ENCODE results near the gene IL17D.

Gene IL17D

GRCh38 chr13:20720499-20720898 is 17.0 kb downstream of the IL17D start:
- TF ChIP-seq ZFX (IDR thresholded peaks at IDR 0.05; ENCODE audit: borderline replicate concordance) (no peak), CTCF (IDR thresholded peaks at IDR 0.05) (no peak)

GRCh38 chr13:20721058-20721453 is 17.6 kb downstream of the IL17D start:
- H3K27ac ChIP-seq = no peak overlapping the region
- TF ChIP-seq ZFX (IDR thresholded peaks at IDR 0.05; ENCODE audit: borderline replicate concordance) (no peak), CTCF (IDR thresholded peaks at IDR 0.05) (no peak)

More at GRCh38 chr13:20720499-20720898, 17.0 kb downstream of the IL17D start:
- no peak overlapping the region for H3K27ac ChIP-seq

GRCh38 chr13:20721454-20722357 is 18.2 kb downstream of the IL17D start:
- H3K27ac ChIP-seq = no peak overlapping the region
- TF ChIP-seq ZFX (IDR thresholded peaks at IDR 0.05; ENCODE audit: borderline replicate concordance) (no peak), CTCF (IDR thresholded peaks at IDR 0.05) (peak; percentile 23)

- TF ChIP-seq ZFX (IDR thresholded peaks at IDR 0.05; ENCODE audit: borderline replicate concordance) = no peak
- TF ChIP-seq CTCF (IDR thresholded peaks at IDR 0.05) = no peak
Measured at GRCh38 chr13:20727856-20728255, 24.4 kb downstream of the IL17D start.

GRCh38 chr13:20728579-20729311 is 25.2 kb downstream of the IL17D start:
- no peak overlapping the region for H3K27ac ChIP-seq
- TF ChIP-seq ZFX (IDR thresholded peaks at IDR 0.05; ENCODE audit: borderline replicate concordance) (no peak), CTCF (IDR thresholded peaks at IDR 0.05) (no peak)

More at GRCh38 chr13:20727856-20728255, 24.4 kb downstream of the IL17D start:
- H3K27ac ChIP-seq = no peak overlapping the region

GRCh38 chr13:20729633-20730585 is 26.4 kb downstream of the IL17D start:
- no peak overlapping the region for H3K27ac ChIP-seq
- TF ChIP-seq ZFX (IDR thresholded peaks at IDR 0.05; ENCODE audit: borderline replicate concordance) (no peak), CTCF (IDR thresholded peaks at IDR 0.05) (no peak)

Measured in 22Rv1 (cell line).